ENCODE data around the gene KLHL35.

DNA sequence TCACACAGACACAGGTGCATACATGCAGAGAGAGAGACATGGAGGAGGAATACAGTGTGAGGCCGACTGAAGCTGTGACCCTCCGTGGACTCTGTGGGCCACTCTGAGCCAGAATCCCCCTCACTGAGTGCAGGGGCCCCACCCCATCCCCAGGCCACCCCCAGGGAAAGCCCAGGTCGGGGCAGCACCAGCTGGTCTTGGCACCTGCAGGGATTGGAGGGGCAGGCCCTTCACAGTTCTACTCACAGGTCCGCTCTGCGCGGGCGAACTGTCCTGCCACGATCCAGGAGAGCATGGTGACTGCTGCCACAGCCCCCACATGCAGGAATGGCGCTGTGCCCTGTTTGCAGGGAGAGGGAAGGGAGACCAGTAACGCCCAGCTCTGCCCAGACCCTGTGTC lies 16.3 kb upstream of the KLHL35 start:
- TF ChIP-seq, protein P1, sequence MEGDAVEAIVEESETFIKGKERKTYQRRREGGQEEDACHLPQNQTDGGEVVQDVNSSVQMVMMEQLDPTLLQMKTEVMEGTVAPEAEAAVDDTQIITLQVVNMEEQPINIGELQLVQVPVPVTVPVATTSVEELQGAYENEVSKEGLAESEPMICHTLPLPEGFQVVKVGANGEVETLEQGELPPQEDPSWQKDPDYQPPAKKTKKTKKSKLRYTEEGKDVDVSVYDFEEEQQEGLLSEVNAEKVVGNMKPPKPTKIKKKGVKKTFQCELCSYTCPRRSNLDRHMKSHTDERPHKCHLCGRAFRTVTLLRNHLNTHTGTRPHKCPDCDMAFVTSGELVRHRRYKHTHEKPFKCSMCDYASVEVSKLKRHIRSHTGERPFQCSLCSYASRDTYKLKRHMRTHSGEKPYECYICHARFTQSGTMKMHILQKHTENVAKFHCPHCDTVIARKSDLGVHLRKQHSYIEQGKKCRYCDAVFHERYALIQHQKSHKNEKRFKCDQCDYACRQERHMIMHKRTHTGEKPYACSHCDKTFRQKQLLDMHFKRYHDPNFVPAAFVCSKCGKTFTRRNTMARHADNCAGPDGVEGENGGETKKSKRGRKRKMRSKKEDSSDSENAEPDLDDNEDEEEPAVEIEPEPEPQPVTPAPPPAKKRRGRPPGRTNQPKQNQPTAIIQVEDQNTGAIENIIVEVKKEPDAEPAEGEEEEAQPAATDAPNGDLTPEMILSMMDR (conservative IDR thresholded peaks at IDR 0.05; ENCODE audit: low read length): no peak
- no peak for TF ChIP-seq EZH2phosphoT487 (IDR thresholded peaks at IDR 0.05; ENCODE audit: borderline replicate concordance, low read depth, low read length)
